RWPE2 (cell line): ENCODE measurements around the gene CILP2.

Source experiments
- ATAC-seq: fragments of 200-7000 bp; cut with Tn5 transposase; 3 replicates; pipeline ENCODE4 v1.9.1; 2021; ENCODE audit warnings: low read depth
- DNase-seq: peaks from one replicate; pipeline ENCODE4 v3.0.0-alpha.2; 2020; ENCODE audit warnings: low spot score
- H3K27ac ChIP-seq: fragments of 450-650 bp; 2 replicates; pipeline ENCODE4 v1.5.1; 2017; ENCODE audit warnings: mild to moderate bottlenecking; ENCODE audit not compliant: poor library complexity, severe bottlenecking
- H3K27me3 ChIP-seq: fragments of 250-450 bp; sonication (Bioruptor Pico); 2 replicates; pipeline ENCODE4 v1.5.1; 2021; ENCODE audit warnings: mild to moderate bottlenecking, moderate library complexity; ENCODE audit not compliant: insufficient read depth, poor library complexity, severe bottlenecking
- H3K36me3 ChIP-seq: fragments of 250-450 bp; sonication (Bioruptor Pico); 2 replicates; pipeline ENCODE4 v1.5.1; 2020; ENCODE audit warnings: low read depth, mild to moderate bottlenecking, moderate library complexity
- H3K4me1 ChIP-seq: fragments of 250-450 bp; sonication (Bioruptor Pico); 2 replicates; pipeline ENCODE4 v1.5.1; 2021; ENCODE audit warnings: mild to moderate bottlenecking, moderate library complexity; ENCODE audit not compliant: insufficient read depth, poor library complexity, severe bottlenecking
- H3K4me3 ChIP-seq: fragments of 250-450 bp; sonication (Bioruptor Pico); 2 replicates; pipeline ENCODE4 v1.5.1; 2021; ENCODE audit warnings: mild to moderate bottlenecking, moderate library complexity; ENCODE audit not compliant: severe bottlenecking
- H3K9me3 ChIP-seq: fragments of 250-450 bp; sonication (Bioruptor Pico); 2 replicates; pipeline ENCODE4 v1.5.1; 2021; ENCODE audit warnings: mild to moderate bottlenecking, moderate library complexity; ENCODE audit not compliant: severe bottlenecking
- CTCF ChIP-seq: fragments of 450-650 bp; IDR thresholded peaks from one replicate; pipeline ENCODE4 v1.5.1; 2017; ENCODE audit warnings: mild to moderate bottlenecking, moderate library complexity; ENCODE audit not compliant: poor library complexity, severe bottlenecking

Gene CILP2

GRCh38 chr19:19529783-19530422 lies 8.2 kb upstream of the CILP2 start:
- peaks cover 13% of the 10 kb centered on the region for H3K36me3 ChIP-seq
- ATAC-seq = no peak
- H3K27ac ChIP-seq = no peak overlapping the region
- H3K4me3 ChIP-seq = no peak overlapping the region
- no peaks in the 10 kb centered on the region for H3K27me3 ChIP-seq
- no peak for TF ChIP-seq CTCF
- DNase-seq = no peak
- H3K4me1 ChIP-seq = no peaks in the 10 kb centered on the region
- H3K9me3 ChIP-seq = no peaks in the 10 kb centered on the region

DNA sequence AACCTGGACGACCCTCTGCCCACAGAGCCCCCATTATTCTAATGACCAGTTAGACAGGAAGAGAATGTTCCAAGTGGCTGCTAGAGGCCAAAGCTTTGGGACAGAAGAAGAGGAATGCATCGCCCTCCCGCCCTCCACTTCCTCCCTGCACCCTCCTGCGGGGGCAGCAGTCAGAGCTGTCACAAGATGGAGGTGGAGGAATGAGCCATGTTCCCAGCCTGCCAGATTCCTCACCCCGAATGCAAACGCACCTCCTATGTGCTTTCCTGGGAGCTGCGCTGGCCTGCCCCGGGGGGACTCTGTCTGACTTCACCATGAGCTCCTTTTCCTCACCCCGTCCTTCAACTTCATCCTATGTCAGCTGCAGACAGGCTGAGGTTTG lies 7.7 kb upstream of the CILP2 start:
- ATAC-seq (no peak), DNase-seq (no peak)
- Histone ChIP-seq H3K36me3 (peaks cover 13% of the 10 kb centered on the region), H3K4me3 (no peak overlapping the region), H3K27ac (no peak overlapping the region), H3K9me3 (no peaks in the 10 kb centered on the region), H3K4me1 (no peaks in the 10 kb centered on the region), H3K27me3 (no peaks in the 10 kb centered on the region)
- no peak for TF ChIP-seq CTCF

- Histone ChIP-seq H3K4me3 (no peak overlapping the region), H3K36me3 (peaks cover 13% of the 10 kb centered on the region), H3K9me3 (no peaks in the 10 kb centered on the region), H3K27me3 (no peaks in the 10 kb centered on the region), H3K4me1 (no peaks in the 10 kb centered on the region), H3K27ac (no peak overlapping the region)
- no peak for ATAC-seq
- no peak for DNase-seq
- TF ChIP-seq CTCF = no peak
These were observed 7.2 kb upstream of the CILP2 start for GRCh38 chr19:19530889-19531288.

DNA sequence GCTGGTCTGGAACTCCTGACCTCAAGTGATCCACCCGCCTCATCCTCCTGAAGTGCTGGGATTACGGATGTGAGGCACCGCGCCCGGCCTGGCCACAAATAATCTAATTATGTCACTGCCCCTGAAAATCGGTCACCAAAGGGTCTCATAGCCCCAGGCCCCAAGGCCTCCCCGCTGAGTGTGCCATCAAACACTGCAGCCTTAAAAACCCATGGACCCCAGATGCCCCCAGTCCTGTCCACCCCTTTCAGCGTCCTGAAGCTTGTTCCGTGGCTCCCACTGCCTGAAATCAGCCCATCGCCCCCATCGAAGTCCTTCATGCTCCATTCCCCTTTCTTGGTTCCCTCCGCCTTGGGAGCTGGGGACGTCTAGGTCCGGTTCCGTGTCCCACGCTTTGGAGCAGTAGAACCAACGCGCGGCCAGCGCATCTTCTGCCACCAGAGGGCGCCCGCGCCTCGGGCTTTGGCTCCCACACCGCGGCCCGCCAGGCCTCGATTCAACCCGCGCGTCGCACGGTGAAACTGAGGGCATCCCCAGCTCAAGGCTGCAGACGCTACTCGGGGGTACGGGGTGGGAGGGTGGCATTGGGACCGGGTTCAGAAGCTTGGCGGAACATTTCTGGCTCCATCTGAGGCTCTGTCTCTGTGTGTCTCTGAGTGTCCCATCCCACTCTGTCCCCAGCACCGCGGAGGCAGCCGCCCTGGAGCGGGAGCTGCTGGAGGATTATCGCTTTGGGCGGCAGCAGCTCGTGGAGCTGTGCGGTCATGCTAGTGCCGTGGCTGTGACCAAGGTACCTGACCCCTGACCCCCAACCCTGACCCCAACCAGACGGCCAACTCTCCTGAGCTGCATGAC lies 5.9 kb upstream of the CILP2 start:
- Histone ChIP-seq H3K9me3 (no peaks in the 10 kb centered on the region), H3K27me3 (no peaks in the 10 kb centered on the region), H3K27ac (no peak overlapping the region), H3K4me3 (no peak overlapping the region), H3K36me3 (peaks cover 6% of the 10 kb centered on the region), H3K4me1 (no peaks in the 10 kb centered on the region)
- DNase-seq (peak; percentile 72), ATAC-seq (peak; percentile 64)
- TF ChIP-seq CTCF = peak; percentile 94
